HepG2 (cell line): Measurements from ENCODE around the gene ITGAV. TPM values are rescaled to one million over a fixed set of nuclear protein-coding genes. Genes with fewer than 3 reads are reported as not detected.

Experiments used
- CREB1 ChIP-seq, 2 experiments: fragments of 450-650 bp in 1 of 2; IDR thresholded peaks; 2 replicates each; pipeline ENCODE4 v1.6.1; 2016 to 2017; ENCODE audit warnings: control low read depth in 1 of 2, mild to moderate bottlenecking in 1 of 2, missing compliant biosample characterization in 1 of 2, missing genetic modification characterization in 1 of 2
- CREM ChIP-seq, 2 experiments: sonication (generic) in 1 of 2; formaldehyde crosslinking in 1 of 2; IDR thresholded peaks; 2 replicates each; pipeline versions ENCODE4 v1.4.0 to v1.6.1; 2016 to 2020; ENCODE audit warnings: antibody characterized with exemption in 1 of 2, mild to moderate bottlenecking in 1 of 2, missing genetic modification reagents in 1 of 2
- DNMT1 ChIP-seq: sonication (generic); formaldehyde crosslinking; IDR thresholded peaks from 2 replicates; pipeline ENCODE4 v1.5.1; 2020; ENCODE audit warnings: mild to moderate bottlenecking, missing genetic modification reagents
- HIC2 ChIP-seq: sonication (generic); formaldehyde crosslinking; IDR thresholded peaks from 2 replicates; pipeline ENCODE4 v1.9.0; 2022; ENCODE audit warnings: low read depth, missing genetic modification reagents
- MAF1 ChIP-seq: sonication (generic); formaldehyde crosslinking; IDR thresholded peaks from 2 replicates; pipeline ENCODE4 v1.5.0; 2020; ENCODE audit warnings: missing genetic modification reagents, borderline replicate concordance
- MED1 ChIP-seq: sonication (generic); formaldehyde crosslinking; IDR thresholded peaks from 2 replicates; pipeline ENCODE4 v1.4.0; 2020; ENCODE audit warnings: missing genetic modification reagents
- MEIS2 ChIP-seq: sonication (generic); formaldehyde crosslinking; IDR thresholded peaks from 2 replicates; pipeline ENCODE4 v1.9.0; 2021; ENCODE audit warnings: mild to moderate bottlenecking, missing genetic modification reagents
- NFE2L2 ChIP-seq: fragments of 150-350 bp; IDR thresholded peaks from 2 replicates; pipeline ENCODE4 v1.6.1; 2014; ENCODE audit warnings: low read length
- NKX3-1 ChIP-seq: sonication (generic); formaldehyde crosslinking; IDR thresholded peaks from 2 replicates; pipeline ENCODE4 v1.5.0; 2020; ENCODE audit warnings: missing genetic modification reagents
- SALL1 ChIP-seq: sonication (generic); formaldehyde crosslinking; IDR thresholded peaks from 2 replicates; pipeline ENCODE4 v1.8.0; 2022; ENCODE audit warnings: mild to moderate bottlenecking, missing genetic modification reagents
- SKIL ChIP-seq: sonication (generic); formaldehyde crosslinking; IDR thresholded peaks from 2 replicates; pipeline ENCODE4 v1.8.0; 2022; ENCODE audit warnings: missing genetic modification reagents, mild to moderate bottlenecking, moderate library complexity, borderline replicate concordance
- SMC3 ChIP-seq: IDR thresholded peaks from 2 replicates; pipeline ENCODE4 v1.6.1; 2011; ENCODE audit warnings: low read length, improper control_type of control experiment
- SSRP1 ChIP-seq: IDR thresholded peaks from 2 replicates; pipeline ENCODE4 v1.6.1; 2016; ENCODE audit warnings: control low read depth
- ZBTB38 ChIP-seq: sonication (generic); formaldehyde crosslinking; IDR thresholded peaks from 2 replicates; pipeline ENCODE4 v1.5.1; 2020; ENCODE audit warnings: mild to moderate bottlenecking, missing genetic modification reagents
- ZNF766 ChIP-seq: sonication (generic); formaldehyde crosslinking; IDR thresholded peaks from 2 replicates; pipeline ENCODE4 v1.5.0; 2020; ENCODE audit warnings: missing genetic modification reagents, borderline replicate concordance
- ZNF780A ChIP-seq: sonication (generic); formaldehyde crosslinking; IDR thresholded peaks from 2 replicates; pipeline ENCODE4 v1.8.0; 2022; ENCODE audit warnings: mild to moderate bottlenecking, missing genetic modification reagents, moderate library complexity
- polyA plus RNA-seq, 8 experiments: library from polyadenylated mRNA; depleted of rRNA in 3 of 8; stranded (reverse) in 7 of 8; unstranded in 1 of 8; fragments of >200 nt; fragmentation: Illumina TruSeq in 4 of 8; extraction: Trizol in 4 of 8; gene quantifications; 2 replicates each; pipeline versions ENCODE4 v1.2.1 to v1.2.3, GENCODE V29; 2011 to 2016; ENCODE audit warnings: low read depth in 4 of 8, missing spikeins in 1 of 8, mixed read lengths in 1 of 8; ENCODE audit not compliant: insufficient read depth in 1 of 8
- total RNA-seq, 5 experiments: library from RNA; depleted of rRNA; stranded (reverse); fragments of >200 nt; fragmentation: Illumina TruSeq; extraction: Trizol; gene quantifications; 2 replicates each; pipeline ENCODE4 v1.2.3, GENCODE V29; 2016; ENCODE audit warnings: low read depth in 1 of 5
- TF ChIP-seq, protein P1 (sequence below): sonication (generic); formaldehyde crosslinking; IDR thresholded peaks from 2 replicates; pipeline ENCODE4 v1.5.0; 2020; ENCODE audit warnings: mild to moderate bottlenecking, missing genetic modification reagents, borderline replicate concordance
- TF ChIP-seq, protein P2 (sequence below): IDR thresholded peaks from 2 replicates; pipeline ENCODE4 v1.4.0; 2020; ENCODE audit warnings: mild to moderate bottlenecking, missing genetic modification reagents

The ITGAV gene
- total and polyA plus RNA-seq, 2 of the 13 experiments (the other 11 are each of a cell fraction or from before 2014, with no cell fraction given), result 59.1 to 60.4 TPM

DNA sequence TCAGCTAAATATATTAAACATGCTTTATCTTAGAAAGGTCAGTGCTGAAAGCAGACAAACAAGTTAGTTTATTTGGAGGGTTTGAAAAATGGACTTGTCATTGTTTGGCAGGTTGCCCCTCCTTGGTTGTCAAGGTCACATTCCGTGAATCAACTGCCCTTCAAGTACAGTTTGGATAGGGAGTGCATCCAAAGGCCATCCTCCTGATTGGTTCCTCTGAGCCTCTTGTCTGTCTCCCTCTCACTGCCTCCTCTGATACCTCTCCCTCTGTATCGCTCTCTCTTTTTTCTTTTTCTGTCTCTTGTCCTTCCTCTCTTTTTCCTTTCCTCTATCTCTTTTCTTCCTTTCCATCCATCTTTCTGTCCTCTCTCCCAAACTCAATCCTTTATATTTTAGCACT, 5.4 kb downstream of the ITGAV start (continued):
- TF ChIP-seq ZBTB38 (no peak), MED1 (CRISPR knock-in tag) (peak; percentile 70), DNMT1 (CRISPR knock-in tag) (no peak), SALL1 (CRISPR knock-in tag) (peak; percentile 90), HIC2 (CRISPR knock-in tag) (no peak), SKIL (CRISPR knock-in tag) (peak; percentile 30; the same call in 1 of the 2 replicates), NFE2L2 (peak; percentile 28; the same call in 1 of the 2 replicates), NKX3-1 (CRISPR knock-in tag) (peak; percentile 60; the same call in 1 of the 2 replicates), MAF1 (CRISPR knock-in tag) (no peak), CREM (IDR thresholded peaks at IDR 0.05) (peak; percentile 59; the same call in 1 of the 2 replicates), CREM (CRISPR knock-in tag; IDR thresholded peaks at IDR 0.05) (no peak), SSRP1 (no peak), MEIS2 (CRISPR knock-in tag) (peak; percentile 96; the same call in 1 of the 2 replicates), ZNF766 (CRISPR knock-in tag) (no peak), SMC3 (no peak), ZNF780A (CRISPR knock-in tag) (no peak), CREB1 (IDR thresholded peaks at IDR 0.05) (no peak), CREB1 (CRISPR knock-in tag; IDR thresholded peaks at IDR 0.05) (peak; percentile 20; the same call in 1 of the 2 replicates)
- TF ChIP-seq, protein P1, sequence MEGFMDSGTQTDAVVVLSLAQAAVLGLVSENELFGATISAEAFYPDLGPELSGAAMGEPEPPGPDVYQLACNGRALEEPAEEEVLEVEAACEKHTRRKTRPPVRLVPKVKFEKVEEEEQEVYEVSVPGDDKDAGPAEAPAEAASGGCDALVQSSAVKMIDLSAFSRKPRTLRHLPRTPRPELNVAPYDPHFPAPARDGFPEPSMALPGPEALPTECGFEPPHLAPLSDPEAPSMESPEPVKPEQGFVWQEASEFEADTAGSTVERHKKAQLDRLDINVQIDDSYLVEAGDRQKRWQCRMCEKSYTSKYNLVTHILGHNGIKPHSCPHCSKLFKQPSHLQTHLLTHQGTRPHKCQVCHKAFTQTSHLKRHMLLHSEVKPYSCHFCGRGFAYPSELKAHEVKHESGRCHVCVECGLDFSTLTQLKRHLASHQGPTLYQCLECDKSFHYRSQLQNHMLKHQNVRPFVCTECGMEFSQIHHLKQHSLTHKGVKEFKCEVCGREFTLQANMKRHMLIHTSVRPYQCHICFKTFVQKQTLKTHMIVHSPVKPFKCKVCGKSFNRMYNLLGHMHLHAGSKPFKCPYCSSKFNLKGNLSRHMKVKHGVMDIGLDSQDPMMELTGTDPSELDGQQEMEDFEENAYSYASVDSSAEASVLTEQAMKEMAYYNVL (CRISPR knock-in tag), result peak; percentile 95
- TF ChIP-seq, protein P2, sequence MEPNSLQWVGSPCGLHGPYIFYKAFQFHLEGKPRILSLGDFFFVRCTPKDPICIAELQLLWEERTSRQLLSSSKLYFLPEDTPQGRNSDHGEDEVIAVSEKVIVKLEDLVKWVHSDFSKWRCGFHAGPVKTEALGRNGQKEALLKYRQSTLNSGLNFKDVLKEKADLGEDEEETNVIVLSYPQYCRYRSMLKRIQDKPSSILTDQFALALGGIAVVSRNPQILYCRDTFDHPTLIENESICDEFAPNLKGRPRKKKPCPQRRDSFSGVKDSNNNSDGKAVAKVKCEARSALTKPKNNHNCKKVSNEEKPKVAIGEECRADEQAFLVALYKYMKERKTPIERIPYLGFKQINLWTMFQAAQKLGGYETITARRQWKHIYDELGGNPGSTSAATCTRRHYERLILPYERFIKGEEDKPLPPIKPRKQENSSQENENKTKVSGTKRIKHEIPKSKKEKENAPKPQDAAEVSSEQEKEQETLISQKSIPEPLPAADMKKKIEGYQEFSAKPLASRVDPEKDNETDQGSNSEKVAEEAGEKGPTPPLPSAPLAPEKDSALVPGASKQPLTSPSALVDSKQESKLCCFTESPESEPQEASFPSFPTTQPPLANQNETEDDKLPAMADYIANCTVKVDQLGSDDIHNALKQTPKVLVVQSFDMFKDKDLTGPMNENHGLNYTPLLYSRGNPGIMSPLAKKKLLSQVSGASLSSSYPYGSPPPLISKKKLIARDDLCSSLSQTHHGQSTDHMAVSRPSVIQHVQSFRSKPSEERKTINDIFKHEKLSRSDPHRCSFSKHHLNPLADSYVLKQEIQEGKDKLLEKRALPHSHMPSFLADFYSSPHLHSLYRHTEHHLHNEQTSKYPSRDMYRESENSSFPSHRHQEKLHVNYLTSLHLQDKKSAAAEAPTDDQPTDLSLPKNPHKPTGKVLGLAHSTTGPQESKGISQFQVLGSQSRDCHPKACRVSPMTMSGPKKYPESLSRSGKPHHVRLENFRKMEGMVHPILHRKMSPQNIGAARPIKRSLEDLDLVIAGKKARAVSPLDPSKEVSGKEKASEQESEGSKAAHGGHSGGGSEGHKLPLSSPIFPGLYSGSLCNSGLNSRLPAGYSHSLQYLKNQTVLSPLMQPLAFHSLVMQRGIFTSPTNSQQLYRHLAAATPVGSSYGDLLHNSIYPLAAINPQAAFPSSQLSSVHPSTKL, result peak; percentile 96
